Heart right ventricle (tissue), 16 donors: Measurements from ENCODE around the gene TTLL11. TPM values are rescaled to one million over a fixed set of nuclear protein-coding genes. Genes with fewer than 3 reads are reported as not detected.

Experiments used
- ATAC-seq, 8 donors: fragments of 200-7000 bp; cut with Tn5 transposase; one replicate each; pipeline ENCODE4 v1.9.1; 2020; ENCODE audit warnings: mild to moderate bottlenecking in 8 of 8, moderate library complexity in 8 of 8, moderate number of reproducible peaks in 1 of 8
- DNase-seq, 2 donors: peaks; one replicate each; pipeline ENCODE4 v3.0.0-alpha.2; 2020
- H3K27ac ChIP-seq, 10 donors: fragments of 200-600 bp; sonication (generic) in 2 of 10; one replicate each; pipeline versions ENCODE4 v1.5.0 to v1.8.0; 2020 to 2022; ENCODE audit warnings: mild to moderate bottlenecking in 3 of 10
- H3K27me3 ChIP-seq, 7 donors: fragments of 200-600 bp; one replicate each; pipeline ENCODE4 v1.8.0; 2021 to 2022; ENCODE audit warnings: mild to moderate bottlenecking in 2 of 7
- H3K36me3 ChIP-seq, 9 donors: fragments of 200-600 bp; sonication (generic) in 1 of 9; one replicate each; pipeline versions ENCODE4 v1.5.0 to v1.8.0; 2020 to 2022; ENCODE audit warnings: mild to moderate bottlenecking in 2 of 9
- H3K4me1 ChIP-seq, 9 donors: fragments of 200-600 bp; sonication (generic) in 1 of 9; one replicate each; pipeline versions ENCODE4 v1.5.0 to v1.8.0; 2020 to 2022; ENCODE audit warnings: mild to moderate bottlenecking in 4 of 9
- H3K4me3 ChIP-seq, 10 donors: fragments of 200-600 bp; sonication (generic) in 2 of 10; one replicate each; pipeline versions ENCODE4 v1.5.0 to v1.8.0; 2020 to 2022; ENCODE audit warnings: mild to moderate bottlenecking in 7 of 10, moderate library complexity in 2 of 10
- H3K9me3 ChIP-seq, 11 donors: fragments of 200-600 bp in 10 of 11; sonication (generic) in 2 of 11; one replicate each; pipeline versions ENCODE4 v1.5.0 to v1.8.0; 2013 to 2022; ENCODE audit warnings: mild to moderate bottlenecking in 2 of 11, control low read depth in 1 of 11, moderate library complexity in 1 of 11
- CTCF ChIP-seq, 9 donors: fragments of 200-600 bp; sonication (generic) in 2 of 9; IDR thresholded peaks; one replicate each; pipeline versions ENCODE4 v1.5.0 to v1.8.0; 2021 to 2022; ENCODE audit warnings: antibody characterized with exemption in 9 of 9, mild to moderate bottlenecking in 5 of 9, moderate library complexity in 1 of 9
- WGBS, 2 donors: extraction: QIAGEN DNeasy Blood & Tissue Kit; methylation state at CpG; one replicate each; pipeline ENCODE4 v1.1.7; 2013; ENCODE audit warnings: inconsistent platforms in 1 of 2; 5-methylcytosine and 5-hydroxymethylcytosine counted together
- intact Hi-C, 10 donors: fragments of 100-400 bp; cut with DNase I; formaldehyde crosslinking; loops; one replicate each; pipeline versions ENCODE4 v1.11.1 to v1.14.2; 2022
- polyA plus RNA-seq, 2 donors: library from polyadenylated mRNA; stranded (reverse); fragments of 200-250 nt; gene quantifications; one replicate each; pipeline ENCODE4 v1.2.3, GENCODE V29; 2013
- total RNA-seq, 10 donors: library from RNA; stranded (reverse); fragmentation: NEBNext Ultra II Directional in 3 of 10; extraction: Animal tissue kit (Norgen Biotek cat#: 25700) in 3 of 10; gene quantifications; one replicate each; pipeline versions ENCODE4 v1.2.1 to v1.2.4, GENCODE V29; 2021 to 2023
- donor health status: Arrhythmogenic right ventricular cardiomyopathy.
- donor health status: ischemic (EF 13 %, LVEDD 7.1; RV severe dilation, severe dysfunction).
- donor health status: healthy with polysubstance abuse.
- donor health status: DM: no; HTN: yes; CAD: no.
- donor health status: DM: no; HTN: no; CAD: no.
- donor health status: ischemic (EF 25% LVEDD 6.9; RV normal size, moderate dysfunction).
- donor health status: ischemic (EF 25% LVEDD 5.7; RV mildly dilated, moderate dysfunction).
- donor health status: healthy.
- donor health status: DM: yes; HTN: yes; CAD: no.
- donor health status: Ischemic cardiomyopathy.
- donor health status: ischemic (EF 35%, LVEDD 5.7; RV mildly dilated, moderate dysfunction).
- donor health status: nonischemic (EF 11% LVEDD 7.7; RV severe dilation, severe dysfunction).
- donor health status: DM: yes; HTN: yes; CAD: no.
- donor health status: PGD.
- donor health status: ischemic (EF 29% LVEDD 5.4; RV normal size, mild dysfunction).
- donor health status: nonischemic (EF 23%, LVEDD 6.1; RV moderate dilation, normal function).

The TTLL11 gene
- total and polyA plus RNA-seq, 12 donors, result 2.6 to 8.7 (median 5.8) TPM

GRCh38 chr9:121852241-121852640 is 240.9 kb downstream of the TTLL11 start:
- DNase-seq (no peak), ATAC-seq (peak in 4 of 8 donors; percentile 16 to 40 (median 28))
- intact Hi-C loops, result loop anchor here in 3 of 10 donors (10.0 kb wide), 2 partner anchors 157 to 167 kb away; no protein-coding TSS in a partner anchor
- Histone ChIP-seq H3K4me3 (no peak overlapping the region), H3K9me3 (peaks cover 0 to 25% (median 5%) of the 10 kb centered on the region in 11 donors), H3K4me1 (peaks cover 0 to 25% (median 11%) of the 10 kb centered on the region in 9 donors), H3K36me3 (no peaks in the 10 kb centered on the region), H3K27me3 (no peaks in the 10 kb centered on the region), H3K27ac (peak overlapping the region in 5 of 10 donors; percentile 12 to 34 (median 24))
- TF ChIP-seq CTCF (IDR thresholded peaks at IDR 0.05), result no peak
- WGBS, 2 donors, result 79 to 86% methylated on average over 7 of the region's 7 CpGs

GRCh38 chr9:121851641-121852091 is 241.4 kb downstream of the TTLL11 start:
- H3K27ac ChIP-seq, result no peak overlapping the region
- peaks cover 0 to 29% (median 5%) of the 10 kb centered on the region in 11 donors for H3K9me3 ChIP-seq
- no peaks in the 10 kb centered on the region for H3K36me3 ChIP-seq
- no peak for TF ChIP-seq CTCF (IDR thresholded peaks at IDR 0.05)
- ATAC-seq (peak in 7 of 8 donors; percentile 13 to 61 (median 37)), DNase-seq (no peak)
- intact Hi-C loops, result loop anchor here in 3 of 10 donors (10.0 kb wide), 2 partner anchors 157 to 167 kb away; no protein-coding TSS in a partner anchor
- no peaks in the 10 kb centered on the region for H3K27me3 ChIP-seq
- peaks cover 0 to 25% (median 11%) of the 10 kb centered on the region in 9 donors for H3K4me1 ChIP-seq
- H3K4me3 ChIP-seq, result no peak overlapping the region
- 72 to 83% methylated on average over 9 of the region's 9 CpGs for WGBS, 2 donors

DNA sequence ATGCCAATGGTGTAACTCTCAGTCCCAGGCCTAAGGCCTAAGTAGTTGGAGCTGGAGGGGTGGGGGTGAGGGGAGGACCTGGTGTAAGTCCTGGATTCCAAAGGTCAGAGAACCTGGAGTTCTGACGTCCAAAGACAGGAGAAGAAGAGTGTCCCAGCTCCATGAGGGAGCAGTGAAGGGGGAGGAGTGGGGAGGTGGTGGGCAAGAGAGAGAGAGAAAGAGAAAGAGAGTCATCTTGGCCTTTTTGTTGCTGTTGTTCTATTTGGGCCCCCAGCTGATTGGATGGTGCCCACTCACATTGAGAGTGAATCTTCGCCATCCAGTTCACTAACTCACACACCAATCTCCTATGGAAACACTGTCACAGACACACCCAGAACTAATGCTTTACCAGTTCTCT is 242.7 kb downstream of the TTLL11 start:
- H3K36me3 ChIP-seq, result no peaks in the 10 kb centered on the region
- ATAC-seq, result no peak
- DNase-seq, result no peak
- H3K4me1 ChIP-seq, result peaks cover 0 to 25% (median 11%) of the 10 kb centered on the region in 9 donors
- no peak overlapping the region for H3K4me3 ChIP-seq
- 91 to 93% methylated on average over 2 of the region's 2 CpGs for WGBS, 2 donors
- H3K9me3 ChIP-seq, result peaks cover 0 to 29% (median 5%) of the 10 kb centered on the region in 11 donors
- H3K27ac ChIP-seq, result no peak overlapping the region
- no peak for TF ChIP-seq CTCF (IDR thresholded peaks at IDR 0.05)
- intact Hi-C loops, result loop anchor here in 3 of 10 donors (10.0 kb wide), 2 partner anchors 156 to 166 kb away; no protein-coding TSS in a partner anchor
- no peaks in the 10 kb centered on the region for H3K27me3 ChIP-seq

DNA sequence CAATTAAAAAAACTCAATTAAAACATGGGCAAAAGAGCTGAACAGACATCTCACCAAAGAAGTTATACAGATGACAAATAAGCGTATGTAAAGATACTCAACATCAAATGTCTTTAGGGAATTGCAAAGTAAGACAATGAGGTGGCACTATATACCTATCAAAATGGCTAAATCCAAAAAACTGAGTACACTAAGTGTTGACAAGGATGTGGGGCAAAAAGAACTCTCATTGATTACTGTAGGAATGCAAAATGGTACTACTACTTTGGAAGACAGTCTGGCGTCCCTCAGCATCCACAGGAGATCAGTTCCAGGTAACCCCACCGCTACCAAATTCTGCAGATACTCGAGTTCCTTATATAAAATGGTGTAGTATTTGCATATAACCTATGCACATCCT is 243.6 kb downstream of the TTLL11 start:
- ATAC-seq (no peak), DNase-seq (no peak)
- Histone ChIP-seq H3K9me3 (peaks cover 0 to 36% (median 5%) of the 10 kb centered on the region in 11 donors), H3K27ac (no peak overlapping the region), H3K4me3 (no peak overlapping the region), H3K27me3 (no peaks in the 10 kb centered on the region), H3K36me3 (no peaks in the 10 kb centered on the region), H3K4me1 (peaks cover 0 to 25% (median 11%) of the 10 kb centered on the region in 9 donors)
- TF ChIP-seq CTCF (IDR thresholded peaks at IDR 0.05), result no peak
- 74 to 87% methylated on average over 4 of the region's 4 CpGs for WGBS, 2 donors
- intact Hi-C loops, result no loop called here
